Transverse colon (tissue), 4 donors: ENCODE results near the gene ABHD8. TPM values are rescaled to one million over a fixed set of nuclear protein-coding genes. Genes with fewer than 3 reads are reported as not detected.

Experiments
- DNase-seq: peaks from one replicate; pipeline ENCODE4 v3.0.0-alpha.2; 2019
- H3K27ac ChIP-seq, 4 donors: fragments of 200-600 bp; sonication (generic); 2 replicates each; pipeline ENCODE4 v1.5.1; 2016 to 2018; ENCODE audit warnings: inconsistent platforms in 4 of 4
- H3K27me3 ChIP-seq: fragments of 200-600 bp; sonication (generic); 2 replicates; pipeline ENCODE4 v1.5.1; 2017; ENCODE audit warnings: inconsistent platforms
- H3K36me3 ChIP-seq, 4 donors: fragments of 200-600 bp; sonication (generic); 2 replicates each; pipeline ENCODE4 v1.5.1; 2017 to 2019; ENCODE audit warnings: inconsistent platforms in 4 of 4
- H3K4me1 ChIP-seq, 4 donors: fragments of 200-600 bp; sonication (generic); 2 replicates each; pipeline ENCODE4 v1.5.1; 2017 to 2020; ENCODE audit warnings: inconsistent platforms in 4 of 4
- H3K4me3 ChIP-seq, 4 donors: fragments of 200-600 bp; sonication (generic); 1 replicate in 1 of 4; 2 replicates in 3 of 4; pipeline versions ENCODE4 v1.5.1 to v1.6.1; 2017 to 2019; ENCODE audit warnings: inconsistent platforms in 4 of 4
- H3K9me3 ChIP-seq, 2 donors: fragments of 200-600 bp; sonication (generic); 2 replicates each; pipeline ENCODE4 v1.5.1; 2017 to 2019; ENCODE audit warnings: inconsistent platforms in 2 of 2
- EP300 ChIP-seq: sonication (generic); formaldehyde crosslinking; IDR thresholded peaks from one replicate; pipeline ENCODE4 v1.6.1; 2017; ENCODE audit warnings: antibody characterized with exemption, low read depth
- POLR2A ChIP-seq: fragments of 450-650 bp; IDR thresholded peaks from one replicate; pipeline ENCODE4 v1.6.1; 2016; ENCODE audit warnings: antibody characterized with exemption, mild to moderate bottlenecking, moderate library complexity
- POLR2AphosphoS5 ChIP-seq, 3 donors: sonication (generic); formaldehyde crosslinking; IDR thresholded peaks; one replicate each; pipeline ENCODE4 v1.6.1; 2016; ENCODE audit warnings: antibody characterized with exemption in 3 of 3
- WGBS, 2 donors: methylation state at CpG; one replicate each; pipeline ENCODE4 v1.1.5; 2018; ENCODE audit warnings: low coverage in 1 of 2; 5-methylcytosine and 5-hydroxymethylcytosine counted together
- in situ Hi-C, 4 donors: fragments of 200-750 bp; cut with MboI; loops; one replicate each; pipeline versions ENCODE4 v1.15.0 to v1.15.1; 2017; ENCODE audit warnings: low sequenced_read_pairs in 3 of 4, low pct_ligation_motif_present in 1 of 4, low pct_unique_long_range_greater_than_20kb in 1 of 4
- intact Hi-C: fragments of 100-400 bp; cut with DNase I; formaldehyde crosslinking; loops from one replicate; pipeline ENCODE4 v1.15.1; 2023; ENCODE audit warnings: low total_unique reads
- total RNA-seq, 4 donors: library from RNA; depleted of rRNA; stranded (reverse); fragments of >200 nt; gene quantifications; one replicate each; pipeline ENCODE4 v1.1.0, GENCODE V29; 2016
- TF ChIP-seq, protein P1 (sequence below), 5 experiments: fragments of 200-600 bp in 3 of 5; fragments of 450-650 bp in 2 of 5; sonication (generic) in 3 of 5; IDR thresholded peaks; 1 replicate in 2 of 5; 2 replicates in 3 of 5; pipeline ENCODE4 v1.5.1; 2016 to 2017; ENCODE audit warnings: antibody characterized with exemption in 5 of 5, inconsistent platforms in 3 of 5, mild to moderate bottlenecking in 2 of 5, moderate library complexity in 1 of 5

Gene ABHD8
- total RNA-seq, 4 donors from 2014 or later: 6.0 to 14.1 (median 9.1) TPM

DNA sequence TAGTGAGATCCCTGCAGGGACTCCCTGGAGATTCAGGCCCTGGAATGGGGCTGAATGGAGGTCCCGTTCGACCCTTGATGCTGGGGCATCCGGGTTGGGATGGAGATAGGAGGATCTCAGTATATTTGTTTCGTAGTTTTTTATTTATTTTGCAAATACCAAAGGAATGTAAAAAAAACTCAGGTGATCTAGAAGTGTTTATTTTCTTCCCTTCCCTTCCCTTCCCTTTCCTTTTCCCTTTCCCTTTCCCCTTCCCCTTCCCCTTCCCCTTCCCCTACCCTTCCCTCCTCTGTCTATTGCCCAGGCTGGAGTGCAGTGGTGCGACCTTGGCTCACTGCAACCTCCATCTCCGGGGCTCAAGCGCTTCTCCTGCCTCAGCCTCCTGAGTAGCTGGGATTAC is 38.6 kb upstream of the ABHD8 start:
- TF ChIP-seq POLR2A: no peak
- intact Hi-C loops (no loop called here), in situ Hi-C loops (loop anchor here in 1 of 4 donors (10.0 kb wide), 1 partner anchor 123 kb away; the partner anchor contains the start of gene NXNL1)
- H3K27ac ChIP-seq: no peak overlapping the region
- H3K4me1 ChIP-seq: peaks cover 6 to 29% (median 14%) of the 10 kb centered on the region in 4 donors
- no peak for DNase-seq
- H3K4me3 ChIP-seq: no peak overlapping the region
- no peaks in the 10 kb centered on the region for H3K27me3 ChIP-seq
- 92 to 100% methylated on average over 3 to 7 of the region's 7 CpGs for WGBS, 2 donors
- H3K36me3 ChIP-seq: no peaks in the 10 kb centered on the region
- no peaks in the 10 kb centered on the region for H3K9me3 ChIP-seq

DNA sequence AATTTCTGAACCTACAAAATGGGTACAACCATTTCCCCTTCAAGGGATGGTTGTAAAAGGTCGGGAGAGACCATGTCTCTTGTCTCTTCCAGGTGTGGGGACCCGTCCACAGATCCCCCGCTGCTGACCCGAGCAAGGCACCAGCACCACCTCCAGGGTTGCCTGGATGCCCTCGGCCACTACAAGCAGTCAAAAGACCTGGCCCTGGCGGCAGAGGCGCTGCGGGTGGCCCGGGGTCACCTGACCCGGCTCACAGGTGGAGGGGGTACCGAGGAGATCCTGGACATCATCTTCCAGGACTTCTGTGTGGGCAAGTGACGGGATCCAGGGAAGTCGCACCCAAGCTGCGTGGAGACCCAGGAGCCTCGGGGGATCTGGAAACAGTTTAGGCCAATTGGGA is 38.2 kb upstream of the ABHD8 start:
- DNase-seq: no peak
- Histone ChIP-seq H3K4me1 (peaks cover 6 to 27% (median 14%) of the 10 kb centered on the region in 4 donors), H3K27ac (peak overlapping the region in 1 of 4 donors; percentile 41), H3K27me3 (no peaks in the 10 kb centered on the region), H3K36me3 (no peaks in the 10 kb centered on the region), H3K4me3 (no peak overlapping the region), H3K9me3 (no peaks in the 10 kb centered on the region)
- intact Hi-C loops: no loop called here
- in situ Hi-C loops: loop anchor here in 1 of 4 donors (10.0 kb wide), 1 partner anchor 123 kb away; the partner anchor contains the start of gene NXNL1
- WGBS, 2 donors: 93% methylated on average over 15 of the region's 15 CpGs; no CpG with 5 or more reads in 1 of the 2 donors
- TF ChIP-seq POLR2A (no peak), EP300 (no peak), POLR2AphosphoS5 (IDR thresholded peaks at IDR 0.05) (no peak)
- TF ChIP-seq, protein P1, sequence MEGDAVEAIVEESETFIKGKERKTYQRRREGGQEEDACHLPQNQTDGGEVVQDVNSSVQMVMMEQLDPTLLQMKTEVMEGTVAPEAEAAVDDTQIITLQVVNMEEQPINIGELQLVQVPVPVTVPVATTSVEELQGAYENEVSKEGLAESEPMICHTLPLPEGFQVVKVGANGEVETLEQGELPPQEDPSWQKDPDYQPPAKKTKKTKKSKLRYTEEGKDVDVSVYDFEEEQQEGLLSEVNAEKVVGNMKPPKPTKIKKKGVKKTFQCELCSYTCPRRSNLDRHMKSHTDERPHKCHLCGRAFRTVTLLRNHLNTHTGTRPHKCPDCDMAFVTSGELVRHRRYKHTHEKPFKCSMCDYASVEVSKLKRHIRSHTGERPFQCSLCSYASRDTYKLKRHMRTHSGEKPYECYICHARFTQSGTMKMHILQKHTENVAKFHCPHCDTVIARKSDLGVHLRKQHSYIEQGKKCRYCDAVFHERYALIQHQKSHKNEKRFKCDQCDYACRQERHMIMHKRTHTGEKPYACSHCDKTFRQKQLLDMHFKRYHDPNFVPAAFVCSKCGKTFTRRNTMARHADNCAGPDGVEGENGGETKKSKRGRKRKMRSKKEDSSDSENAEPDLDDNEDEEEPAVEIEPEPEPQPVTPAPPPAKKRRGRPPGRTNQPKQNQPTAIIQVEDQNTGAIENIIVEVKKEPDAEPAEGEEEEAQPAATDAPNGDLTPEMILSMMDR (IDR thresholded peaks at IDR 0.05): no peak

DNA sequence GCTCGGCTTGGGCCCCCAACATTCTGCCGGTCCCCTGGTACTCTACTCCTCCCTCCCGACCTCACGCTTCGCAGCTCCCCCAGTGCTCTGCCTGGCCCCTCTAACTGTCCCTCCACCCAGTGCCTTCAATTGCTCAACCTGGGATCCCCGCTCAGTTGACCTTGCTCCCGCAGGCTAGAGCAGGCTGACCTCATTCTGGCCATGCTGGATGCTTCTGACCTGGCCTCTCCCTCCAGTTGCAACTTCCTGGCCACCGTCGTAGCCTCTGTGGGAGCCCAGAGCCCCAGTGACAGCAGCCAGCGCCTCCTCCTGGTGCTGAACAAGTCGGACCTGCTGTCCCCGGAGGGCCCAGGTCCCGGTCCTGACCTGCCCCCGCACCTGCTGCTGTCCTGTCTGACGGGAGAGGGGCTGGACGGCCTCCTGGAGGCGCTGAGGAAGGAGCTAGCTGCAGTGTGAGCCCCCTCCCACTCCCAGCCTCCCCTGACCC is 37.7 kb upstream of the ABHD8 start:
- Histone ChIP-seq H3K27ac (peak overlapping the region in 2 of 4 donors; percentile 15 to 41), H3K27me3 (no peaks in the 10 kb centered on the region), H3K4me3 (no peak overlapping the region), H3K4me1 (peaks cover 6 to 27% (median 12%) of the 10 kb centered on the region in 4 donors), H3K9me3 (no peaks in the 10 kb centered on the region), H3K36me3 (no peaks in the 10 kb centered on the region)
- WGBS, 2 donors: 70% methylated on average over 17 of the region's 17 CpGs; no CpG with 5 or more reads in 1 of the 2 donors
- DNase-seq: no peak
- intact Hi-C loops (no loop called here), in situ Hi-C loops (loop anchor here in 1 of 4 donors (10.0 kb wide), 1 partner anchor 124 kb away; the partner anchor contains the start of gene NXNL1)
- TF ChIP-seq POLR2AphosphoS5 (IDR thresholded peaks at IDR 0.05) (no peak), EP300 (no peak), POLR2A (no peak)
- TF ChIP-seq, protein P1 (IDR thresholded peaks at IDR 0.05): no peak

DNA sequence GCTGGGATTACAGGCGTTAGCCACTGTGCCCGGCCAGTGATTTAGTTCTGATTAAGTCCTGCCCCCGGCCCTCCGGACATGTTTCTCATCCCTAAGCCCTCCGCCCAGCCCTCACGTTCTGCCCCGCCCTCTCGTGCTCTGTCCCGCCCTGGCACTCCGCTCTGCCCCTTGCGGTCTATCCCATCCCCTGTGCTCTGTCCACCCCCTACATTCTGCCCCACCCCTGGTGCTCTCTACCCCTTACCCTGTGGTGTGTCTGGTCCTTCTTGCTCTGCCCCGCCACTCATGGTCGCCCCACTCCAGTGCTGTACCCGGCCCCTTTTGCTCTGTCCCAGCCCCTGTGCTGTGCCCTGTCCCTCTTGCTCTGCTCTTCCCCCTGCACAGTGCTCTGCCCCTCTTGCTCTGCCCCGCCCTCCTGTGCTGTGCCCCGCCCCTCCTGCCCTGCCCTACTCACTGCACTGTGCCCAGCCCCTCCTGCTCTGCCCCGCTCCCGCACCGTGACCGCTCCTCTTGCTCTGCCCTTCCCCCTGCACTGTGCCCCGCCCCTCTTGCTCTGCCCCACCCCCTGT is 37.2 kb upstream of the ABHD8 start:
- Histone ChIP-seq H3K4me3 (no peak overlapping the region), H3K4me1 (peaks cover 6 to 32% (median 14%) of the 10 kb centered on the region in 4 donors), H3K27ac (peak overlapping the region in 2 of 4 donors; percentile 15 to 41), H3K36me3 (no peaks in the 10 kb centered on the region), H3K27me3 (no peaks in the 10 kb centered on the region), H3K9me3 (no peaks in the 10 kb centered on the region)
- 49 to 59% methylated on average over 7 to 21 of the region's 21 CpGs for WGBS, 2 donors
- in situ Hi-C loops: loop anchor here in 1 of 4 donors (10.0 kb wide), 1 partner anchor 124 kb away; the partner anchor contains the start of gene NXNL1
- peak; percentile 88 for DNase-seq
- TF ChIP-seq, protein P1 (IDR thresholded peaks at IDR 0.05): peak in 4 of 5 experiments; percentile 26 to 76 (median 42)
- TF ChIP-seq POLR2A: no peak
- intact Hi-C loops: no loop called here
